Thoracic aorta (tissue), 2 donors: Measurements from ENCODE around the gene WDR46. TPM values are rescaled to one million over a fixed set of nuclear protein-coding genes. Genes with fewer than 3 reads are reported as not detected.

ENCODE experiments used
- ATAC-seq: fragments of 150-250 bp; one replicate; pipeline ENCODE4 v1.8.0; 2017; ENCODE audit warnings: low read depth; ENCODE audit not compliant: insufficient number of reproducible peaks, low FRiP score
- DNase-seq: peaks from one replicate; pipeline ENCODE4 v3.0.0-alpha.2; 2020; ENCODE audit warnings: low spot score
- H3K27ac ChIP-seq, 2 donors: fragments of 200-600 bp; sonication (generic); 1 replicate in 1 of 2; 2 replicates in 1 of 2; pipeline ENCODE4 v1.5.1; 2016; ENCODE audit warnings: mild to moderate bottlenecking in 2 of 2, moderate library complexity in 2 of 2
- H3K27me3 ChIP-seq: fragments of 200-600 bp; sonication (generic); replicated peaks from 2 replicates; pipeline ENCODE4 v1.6.0; 2016; ENCODE audit warnings: mild to moderate bottlenecking; ENCODE audit not compliant: insufficient read depth
- H3K36me3 ChIP-seq: fragments of 200-600 bp; sonication (generic); one replicate; pipeline ENCODE4 v1.5.1; 2016
- H3K4me1 ChIP-seq, 2 donors: fragments of 200-600 bp; sonication (generic); 1 replicate in 1 of 2; 2 replicates in 1 of 2; pipeline versions ENCODE4 v1.5.1 to v1.6.0; 2016; ENCODE audit warnings: low read depth in 2 of 2, mild to moderate bottlenecking in 1 of 2; ENCODE audit not compliant: control insufficient read depth in 1 of 2
- H3K4me3 ChIP-seq: fragments of 200-600 bp; sonication (generic); 2 replicates; pipeline ENCODE4 v1.5.1; 2016; ENCODE audit warnings: mild to moderate bottlenecking
- H3K9me3 ChIP-seq: fragments of 200-600 bp; sonication (generic); 2 replicates; pipeline ENCODE4 v1.5.1; 2016
- total RNA-seq, 2 donors: library from RNA; depleted of rRNA; stranded (reverse); fragments of >200 nt; gene quantifications; one replicate each; pipeline versions ENCODE4 v1.1.0 to v1.2.3, GENCODE V29; 2016
- TF ChIP-seq, protein P1 (sequence below): fragments of 200-600 bp; sonication (generic); IDR thresholded peaks from one replicate; pipeline ENCODE4 v1.5.1; 2019; ENCODE audit warnings: antibody characterized with exemption

Gene WDR46
- total RNA-seq, 2 donors from 2014 or later, result 42.6 to 60.3 TPM

DNA sequence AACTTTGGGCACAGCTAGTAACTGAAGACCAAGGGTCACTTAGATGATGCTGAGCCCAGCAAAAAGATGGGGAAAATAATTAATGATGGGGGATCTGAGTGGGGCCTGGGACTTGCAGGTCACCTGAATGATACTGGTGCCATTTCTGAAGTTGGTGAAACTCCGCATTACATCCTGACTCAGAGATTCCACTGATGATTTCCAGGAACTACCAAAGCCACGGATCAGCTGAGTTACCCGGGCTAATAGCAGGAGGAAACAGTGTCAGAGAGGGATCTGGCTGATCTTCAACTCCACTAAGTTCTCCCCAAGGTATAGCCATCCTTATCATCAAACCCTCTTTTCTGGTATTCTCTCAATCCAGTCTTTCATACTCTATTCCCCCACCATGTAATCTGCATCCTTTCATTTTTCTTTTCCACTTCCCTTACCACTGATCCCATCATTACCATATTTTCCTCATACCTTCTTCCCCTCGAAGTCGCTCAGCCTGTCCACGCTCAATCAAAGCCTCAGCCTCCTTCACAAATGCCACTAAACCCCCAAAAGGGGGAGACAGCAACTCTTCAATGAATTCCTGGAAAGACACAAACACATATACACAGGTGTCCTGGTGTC lies 37.5 kb downstream of the WDR46 start:
- Histone ChIP-seq H3K4me3 (no peak overlapping the region), H3K4me1 (peaks cover 12 to 25% of the 10 kb centered on the region in 2 donors), H3K36me3 (peaks cover 10% of the 10 kb centered on the region), H3K27ac (no peak overlapping the region), H3K9me3 (no peaks in the 10 kb centered on the region), H3K27me3 (no peaks in the 10 kb centered on the region)
- TF ChIP-seq, protein P1, sequence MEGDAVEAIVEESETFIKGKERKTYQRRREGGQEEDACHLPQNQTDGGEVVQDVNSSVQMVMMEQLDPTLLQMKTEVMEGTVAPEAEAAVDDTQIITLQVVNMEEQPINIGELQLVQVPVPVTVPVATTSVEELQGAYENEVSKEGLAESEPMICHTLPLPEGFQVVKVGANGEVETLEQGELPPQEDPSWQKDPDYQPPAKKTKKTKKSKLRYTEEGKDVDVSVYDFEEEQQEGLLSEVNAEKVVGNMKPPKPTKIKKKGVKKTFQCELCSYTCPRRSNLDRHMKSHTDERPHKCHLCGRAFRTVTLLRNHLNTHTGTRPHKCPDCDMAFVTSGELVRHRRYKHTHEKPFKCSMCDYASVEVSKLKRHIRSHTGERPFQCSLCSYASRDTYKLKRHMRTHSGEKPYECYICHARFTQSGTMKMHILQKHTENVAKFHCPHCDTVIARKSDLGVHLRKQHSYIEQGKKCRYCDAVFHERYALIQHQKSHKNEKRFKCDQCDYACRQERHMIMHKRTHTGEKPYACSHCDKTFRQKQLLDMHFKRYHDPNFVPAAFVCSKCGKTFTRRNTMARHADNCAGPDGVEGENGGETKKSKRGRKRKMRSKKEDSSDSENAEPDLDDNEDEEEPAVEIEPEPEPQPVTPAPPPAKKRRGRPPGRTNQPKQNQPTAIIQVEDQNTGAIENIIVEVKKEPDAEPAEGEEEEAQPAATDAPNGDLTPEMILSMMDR, result no peak
- ATAC-seq (no peak), DNase-seq (no peak)

- Histone ChIP-seq H3K27ac (peak overlapping the region; percentile 94 to 95), H3K4me3 (peak overlapping the region; percentile 71), H3K27me3 (no peaks in the 10 kb centered on the region), H3K36me3 (peaks cover 10% of the 10 kb centered on the region), H3K4me1 (peaks cover 12 to 25% of the 10 kb centered on the region in 2 donors), H3K9me3 (no peaks in the 10 kb centered on the region)
- ATAC-seq (no peak), DNase-seq (no peak)
- TF ChIP-seq, protein P1, result no peak
Observed at GRCh38 chr6:33250731-33251130, 38.3 kb downstream of the WDR46 start.

GRCh38 chr6:33249732-33250630 lies 39.1 kb downstream of the WDR46 start:
- no peak for ATAC-seq
- Histone ChIP-seq H3K4me3 (peak overlapping the region; percentile 71), H3K9me3 (no peaks in the 10 kb centered on the region), H3K36me3 (peaks cover 10% of the 10 kb centered on the region), H3K4me1 (peaks cover 12 to 25% of the 10 kb centered on the region in 2 donors), H3K27ac (peak overlapping the region; percentile 94 to 95), H3K27me3 (peaks cover 6% of the 10 kb centered on the region)
- TF ChIP-seq, protein P1, result no peak
- no peak for DNase-seq

DNA sequence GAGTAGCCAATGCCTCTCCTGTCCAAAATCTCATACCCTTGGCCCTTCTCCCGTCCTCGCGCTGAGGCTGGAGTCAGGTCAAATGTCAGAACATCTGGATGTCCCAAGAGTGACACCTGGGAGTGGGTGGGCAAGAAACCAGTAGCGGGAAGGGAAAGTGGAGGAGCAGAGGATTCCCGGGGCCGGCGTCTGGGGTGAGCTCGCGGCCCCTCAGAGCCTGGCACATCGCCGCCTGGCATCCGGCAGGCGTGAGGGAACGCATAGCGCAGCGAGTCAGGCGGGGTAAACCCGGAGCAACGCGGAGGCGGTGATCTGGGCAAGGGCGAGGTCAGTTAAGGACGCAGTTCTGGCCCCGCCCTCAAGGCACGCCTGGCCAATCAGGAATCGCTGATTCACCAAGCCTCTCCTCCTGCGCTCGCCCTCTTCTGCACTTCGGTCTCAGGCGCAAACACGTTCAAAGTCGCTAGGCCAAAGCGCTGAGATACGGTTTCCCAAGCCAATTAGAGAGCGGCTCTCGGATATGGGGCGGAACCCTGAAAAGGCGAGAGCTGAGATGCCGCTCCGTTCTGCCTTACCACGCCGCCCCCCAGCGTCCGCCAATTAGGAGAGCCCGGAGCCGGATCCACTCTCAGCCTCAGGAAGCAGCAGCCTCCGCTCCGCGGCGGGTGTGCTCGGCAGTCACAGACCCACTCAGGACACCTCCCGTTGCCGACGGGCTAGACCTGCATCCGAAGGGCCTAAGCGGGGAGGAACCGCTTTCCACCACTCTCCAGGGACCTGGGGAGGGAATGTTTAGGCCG lies 39.9 kb downstream of the WDR46 start:
- ATAC-seq (peak; percentile 98), DNase-seq (peak; percentile 94)
- H3K27me3 ChIP-seq, result peaks cover 8% of the 10 kb centered on the region
- H3K9me3 ChIP-seq, result no peaks in the 10 kb centered on the region
- peak overlapping the region; percentile 71 for H3K4me3 ChIP-seq
- H3K36me3 ChIP-seq, result peaks cover 10% of the 10 kb centered on the region
- TF ChIP-seq, protein P1, result no peak
- H3K4me1 ChIP-seq, result peaks cover 12 to 25% of the 10 kb centered on the region in 2 donors
- H3K27ac ChIP-seq, result peak overlapping the region; percentile 94 to 95

GRCh38 chr6:33248643-33248931 lies 40.5 kb downstream of the WDR46 start:
- Histone ChIP-seq H3K4me3 (peak overlapping the region; percentile 71), H3K9me3 (no peaks in the 10 kb centered on the region), H3K4me1 (peaks cover 12 to 25% of the 10 kb centered on the region in 2 donors), H3K27me3 (peaks cover 8% of the 10 kb centered on the region), H3K27ac (peak overlapping the region; percentile 94), H3K36me3 (peaks cover 10% of the 10 kb centered on the region)
- TF ChIP-seq, protein P1, result no peak
- DNase-seq (no peak), ATAC-seq (no peak)
